HG02623 (cell line): ENCODE data around the gene CSMD2.
"Not testable (repeated sequence)": the region's sequence is repeated elsewhere in the genome, so short reads cannot be mapped to it uniquely, and the experiment has no call there.

Source experiments
- ATAC-seq: cut with Tn5 transposase; IDR thresholded peaks from one replicate; pipeline ENCODE4 v1.9.1; 2021; ENCODE audit warnings: moderate library complexity; ENCODE audit not compliant: unreplicated experiment

Gene CSMD2

GRCh38 chr1:34164771-34165391, at the start of gene CSMD2:
Gene CSMD2 (minus strand): TSS chr1:34165230. CDS start chr1:34165097, 133 bp downstream.
- ATAC-seq, result no peak

- ATAC-seq, result no peak
These were observed 48.9 kb upstream of the CSMD2 start for GRCh38 chr1:34213956-34214355.

- no peak for ATAC-seq
These were observed 47.6 kb upstream of the CSMD2 start for GRCh38 chr1:34212673-34213072.

GRCh38 chr1:34199927-34200326, 34.9 kb upstream of the CSMD2 start:
- no peak for ATAC-seq

GRCh38 chr1:34192621-34193020, 27.6 kb upstream of the CSMD2 start:
- no peak for ATAC-seq

GRCh38 chr1:34190692-34191091, 25.7 kb upstream of the CSMD2 start:
- no peak for ATAC-seq

GRCh38 chr1:34188985-34189384, 24.0 kb upstream of the CSMD2 start:
- no peak for ATAC-seq

- no peak for ATAC-seq
These were observed 23.4 kb upstream of the CSMD2 start for GRCh38 chr1:34188418-34188817.

- no peak for ATAC-seq
These were observed 21.9 kb upstream of the CSMD2 start for GRCh38 chr1:34186741-34187494.

- not testable (repeated sequence) for ATAC-seq
These were observed 18.4 kb upstream of the CSMD2 start for GRCh38 chr1:34183381-34183780.

- no peak for ATAC-seq
These were observed 13.0 kb upstream of the CSMD2 start for GRCh38 chr1:34178072-34178471.

- no peak for ATAC-seq
These were observed 12.0 kb upstream of the CSMD2 start, which contains the start of gene C1orf94 for GRCh38 chr1:34176830-34177603. Gene C1orf94 (plus strand): TSS chr1:34176907. CDS start chr1:34177790, 883 bp downstream.

- no peak for ATAC-seq
These were observed 10.7 kb upstream of the CSMD2 start for GRCh38 chr1:34175744-34176143.

GRCh38 chr1:34167389-34167788, 2.4 kb upstream of the CSMD2 start:
- no peak for ATAC-seq

- no peak for ATAC-seq
These were observed 1.8 kb upstream of the CSMD2 start for GRCh38 chr1:34166625-34167361.

- no peak for ATAC-seq
These were observed 1.2 kb upstream of the CSMD2 start for GRCh38 chr1:34166191-34166624.

- ATAC-seq, result no peak
These were observed 442 bp upstream of the CSMD2 start for GRCh38 chr1:34165422-34165921.

GRCh38 chr1:34163792-34164731, 968 bp downstream of the CSMD2 start:
- ATAC-seq, result no peak
